HL-60 (cell line): ENCODE measurements around the gene IAH1.

ENCODE experiments used
- CTCF ChIP-seq: IDR thresholded peaks from one replicate; pipeline ENCODE4 v1.5.1; 2011; ENCODE audit warnings: low read length, control low read depth, inconsistent platforms; ENCODE audit not compliant: insufficient read depth
- GABPA ChIP-seq: IDR thresholded peaks from 2 replicates; pipeline ENCODE4 v1.6.1; 2012; ENCODE audit warnings: low read depth
- POLR2AphosphoS5 ChIP-seq: IDR thresholded peaks from 2 replicates; pipeline ENCODE4 v1.6.1; 2012; ENCODE audit warnings: low read depth

- no peak for TF ChIP-seq CTCF
- TF ChIP-seq GABPA, result no peak
- TF ChIP-seq POLR2AphosphoS5, result no peak
These were observed 18.6 kb downstream of the IAH1 start for GRCh38 chr2:9492927-9493326.
